ENCODE measurements around the gene ATXN7.

DNA sequence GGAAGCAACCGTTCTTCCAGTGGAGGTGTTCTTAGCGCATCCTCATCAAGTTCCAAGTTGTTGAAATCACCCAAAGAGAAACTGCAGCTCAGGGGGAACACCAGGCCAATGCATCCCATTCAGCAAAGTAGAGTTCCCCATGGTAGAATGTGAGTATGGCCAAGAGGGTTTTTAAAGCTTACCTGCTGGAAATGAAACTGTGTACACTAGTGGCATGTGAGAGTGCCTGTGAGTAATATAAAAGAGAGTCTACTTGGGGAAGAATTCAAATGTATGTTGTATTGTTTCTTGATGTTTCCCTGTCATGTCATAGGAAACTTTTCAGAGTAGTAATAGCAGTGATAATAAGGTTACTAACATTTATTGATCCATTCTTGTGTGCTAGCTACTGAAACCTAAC is 116.4 kb downstream of the ATXN7 start:
- TF ChIP-seq, protein P1, sequence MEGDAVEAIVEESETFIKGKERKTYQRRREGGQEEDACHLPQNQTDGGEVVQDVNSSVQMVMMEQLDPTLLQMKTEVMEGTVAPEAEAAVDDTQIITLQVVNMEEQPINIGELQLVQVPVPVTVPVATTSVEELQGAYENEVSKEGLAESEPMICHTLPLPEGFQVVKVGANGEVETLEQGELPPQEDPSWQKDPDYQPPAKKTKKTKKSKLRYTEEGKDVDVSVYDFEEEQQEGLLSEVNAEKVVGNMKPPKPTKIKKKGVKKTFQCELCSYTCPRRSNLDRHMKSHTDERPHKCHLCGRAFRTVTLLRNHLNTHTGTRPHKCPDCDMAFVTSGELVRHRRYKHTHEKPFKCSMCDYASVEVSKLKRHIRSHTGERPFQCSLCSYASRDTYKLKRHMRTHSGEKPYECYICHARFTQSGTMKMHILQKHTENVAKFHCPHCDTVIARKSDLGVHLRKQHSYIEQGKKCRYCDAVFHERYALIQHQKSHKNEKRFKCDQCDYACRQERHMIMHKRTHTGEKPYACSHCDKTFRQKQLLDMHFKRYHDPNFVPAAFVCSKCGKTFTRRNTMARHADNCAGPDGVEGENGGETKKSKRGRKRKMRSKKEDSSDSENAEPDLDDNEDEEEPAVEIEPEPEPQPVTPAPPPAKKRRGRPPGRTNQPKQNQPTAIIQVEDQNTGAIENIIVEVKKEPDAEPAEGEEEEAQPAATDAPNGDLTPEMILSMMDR (IDR thresholded peaks at IDR 0.05; ENCODE audit: low read length) = no peak
- TF ChIP-seq EZH2 (optimal IDR thresholded peaks at IDR 0.05; ENCODE audit: low read depth, low read length) = no peak
- no peak for TF ChIP-seq EZH2phosphoT487 (IDR thresholded peaks at IDR 0.05; ENCODE audit: low read length)

Data from MM.1S (cell line).